ENCODE data around the gene MAPKAP1.

The MAPKAP1 gene

DNA sequence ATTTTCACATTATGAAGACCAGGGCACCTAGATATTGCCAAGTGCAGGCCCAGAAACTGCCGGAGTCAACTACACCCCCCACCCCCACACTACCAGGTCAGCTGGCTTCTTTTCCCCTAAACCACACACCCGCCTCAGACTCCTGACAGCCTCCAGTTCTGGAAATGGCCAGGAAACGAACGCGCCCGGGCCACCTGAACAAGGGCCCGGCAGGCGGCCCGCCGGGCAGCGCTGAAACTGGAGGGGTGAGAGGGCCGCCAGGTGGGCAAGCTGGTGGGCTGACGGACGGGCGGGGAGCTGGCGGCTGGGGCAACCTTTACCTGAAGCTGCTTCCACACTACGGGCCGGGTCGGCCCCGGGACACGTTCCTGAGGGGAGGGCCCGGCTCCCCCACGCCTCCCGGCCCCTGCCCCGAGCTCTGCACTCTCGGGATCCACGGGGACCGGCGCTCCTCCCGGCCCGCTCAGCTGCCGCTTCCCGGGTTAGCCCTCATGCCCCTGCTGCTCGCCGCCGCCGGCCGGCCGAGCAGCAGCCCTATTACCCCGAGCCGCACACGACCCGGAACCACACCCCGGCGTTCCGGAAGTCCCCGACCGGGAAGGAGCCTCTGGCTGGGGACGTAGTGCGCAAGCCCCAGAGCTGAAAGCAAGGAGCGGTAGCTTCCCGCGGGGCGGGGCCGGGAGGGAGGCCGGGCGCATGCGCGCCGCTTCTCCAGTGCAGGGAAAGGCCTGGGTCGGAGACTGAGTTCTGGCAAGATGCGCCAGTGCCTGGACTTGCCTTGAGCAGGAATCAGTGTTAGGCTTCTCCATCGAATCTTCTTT lies at the start of gene MAPKAP1:
Gene MAPKAP1, minus strand, starts transcription at position 558 of the 821 bp plus-strand sequence. CDS start 34,634 bp downstream, outside the sequence.
- DNase-seq, result peak; percentile 93 to 95
- no peak for TF ChIP-seq GATA1 (IDR thresholded peaks at IDR 0.05; ENCODE audit: low read depth, low read length)
- peak; percentile 82 for TF ChIP-seq POLR2A (IDR thresholded peaks at IDR 0.05; ENCODE audit: low read length)

DNA sequence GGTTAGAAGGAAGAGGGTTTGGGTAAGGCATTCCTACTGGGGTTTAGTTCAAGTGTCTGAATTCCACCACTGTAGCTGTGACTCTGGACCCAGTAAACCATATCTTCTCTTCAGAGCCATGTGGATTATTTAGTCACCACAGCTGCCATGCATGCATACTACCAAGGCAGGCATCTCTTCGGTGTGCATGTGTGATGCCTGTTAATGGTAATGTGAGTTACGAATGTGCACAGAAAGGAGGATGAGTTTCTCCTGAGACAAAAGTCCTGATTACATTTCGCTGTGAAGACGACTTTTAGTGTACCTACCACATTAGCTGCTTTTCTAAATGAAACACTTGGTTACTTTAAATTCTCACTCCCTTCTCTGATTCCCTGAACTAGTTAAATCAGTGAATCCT lies 49.5 kb upstream of the MAPKAP1 start:
- no peak for DNase-seq
- TF ChIP-seq GATA1 (IDR thresholded peaks at IDR 0.05; ENCODE audit: low read depth, low read length), result no peak

DNA sequence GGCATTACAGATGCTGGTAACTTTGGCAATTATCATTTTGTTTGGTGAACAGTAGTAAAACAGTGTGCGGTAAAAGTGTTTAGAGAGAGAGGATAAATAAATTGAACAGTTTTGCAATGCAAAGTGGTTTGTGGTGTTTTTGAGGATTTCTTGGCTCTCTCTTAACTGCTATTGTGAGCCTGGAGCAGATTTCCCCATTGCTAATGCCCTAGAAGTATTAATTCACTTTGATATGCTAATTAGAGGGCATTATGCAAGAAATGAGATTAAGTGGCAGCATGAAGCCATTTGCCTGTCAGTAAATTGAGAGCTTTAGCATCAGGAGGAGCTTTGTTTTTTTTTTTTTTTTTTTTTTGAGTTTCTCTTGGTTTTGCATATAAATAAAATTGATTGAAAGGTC lies 48.3 kb upstream of the MAPKAP1 start:
- DNase-seq, result no peak
- no peak for TF ChIP-seq POLR2A (IDR thresholded peaks at IDR 0.05; ENCODE audit: low read length)
- TF ChIP-seq GATA1 (IDR thresholded peaks at IDR 0.05; ENCODE audit: low read depth, low read length), result no peak

DNA sequence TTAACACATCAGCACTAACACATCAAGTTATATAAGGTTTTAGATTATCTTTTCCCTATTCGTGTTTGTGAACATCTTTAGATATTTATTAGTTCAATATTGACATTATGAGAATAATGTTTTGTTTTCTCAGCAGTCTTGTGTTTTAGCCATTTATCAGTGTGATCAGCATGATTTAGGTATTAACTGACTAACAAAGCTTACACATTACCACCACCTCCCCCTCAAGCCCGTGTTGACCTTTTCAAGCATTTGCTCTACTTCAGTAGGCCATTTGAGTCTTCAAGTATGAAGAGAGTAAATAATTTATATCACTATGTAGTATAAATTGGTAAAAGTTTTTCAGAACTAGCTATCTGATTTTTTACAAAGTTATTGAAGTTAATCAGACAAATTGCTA lies 47.1 kb upstream of the MAPKAP1 start:
- no peak for DNase-seq
- TF ChIP-seq GATA1 (IDR thresholded peaks at IDR 0.05; ENCODE audit: low read depth, low read length), result no peak
- no peak for TF ChIP-seq POLR2A (IDR thresholded peaks at IDR 0.05; ENCODE audit: low read length)

DNA sequence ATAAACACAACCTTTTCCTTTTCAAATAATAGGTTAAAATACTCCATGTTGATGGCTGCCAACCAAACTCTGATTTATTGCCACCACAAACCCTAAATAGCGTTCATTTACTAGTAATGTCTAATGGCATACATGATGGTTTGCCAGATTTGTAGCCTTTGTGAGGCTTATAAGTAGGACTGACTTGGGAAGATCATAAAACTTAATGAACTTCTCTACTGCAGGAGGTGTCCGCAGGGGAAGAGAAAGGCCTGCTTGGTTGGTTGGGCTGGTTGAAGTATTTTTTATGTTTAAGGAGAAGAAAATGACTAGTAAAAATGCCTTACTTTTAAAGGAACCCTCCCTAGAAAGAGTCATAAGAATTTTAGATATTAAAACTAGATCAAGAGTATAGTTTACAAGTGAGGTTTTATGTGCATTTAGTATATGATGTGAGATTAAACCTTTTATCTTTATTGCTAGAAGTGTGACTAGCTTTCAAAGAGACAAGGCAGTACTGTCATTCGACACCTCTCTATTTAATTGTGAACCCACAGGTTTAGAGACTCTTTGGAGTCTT lies 45.1 kb upstream of the MAPKAP1 start:
- TF ChIP-seq POLR2A (IDR thresholded peaks at IDR 0.05; ENCODE audit: low read length), result no peak
- no peak for TF ChIP-seq GATA1 (IDR thresholded peaks at IDR 0.05; ENCODE audit: low read depth, low read length)
- DNase-seq, result no peak

DNA sequence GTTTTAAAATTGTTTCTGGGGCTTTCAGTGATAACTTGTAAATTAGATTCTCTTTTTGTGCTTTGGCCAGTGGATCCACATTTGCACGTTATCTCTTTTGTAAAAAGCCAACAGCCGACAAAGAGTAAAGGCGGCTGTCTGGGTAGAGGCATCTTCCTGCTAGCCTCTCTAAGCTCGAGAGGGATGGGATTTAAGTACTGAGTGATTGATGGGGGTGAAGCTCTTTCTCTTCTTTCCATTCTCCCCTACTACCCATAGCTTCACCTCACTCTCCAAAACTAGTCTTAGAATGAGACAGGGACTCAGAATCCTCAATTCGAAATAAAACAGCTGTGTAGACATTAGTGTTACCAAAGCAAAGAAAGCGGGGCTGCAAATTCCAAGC lies 43.6 kb upstream of the MAPKAP1 start:
- DNase-seq, result no peak
- no peak for TF ChIP-seq GATA1 (IDR thresholded peaks at IDR 0.05; ENCODE audit: low read depth, low read length)
- no peak for TF ChIP-seq POLR2A (IDR thresholded peaks at IDR 0.05; ENCODE audit: low read length)

DNA sequence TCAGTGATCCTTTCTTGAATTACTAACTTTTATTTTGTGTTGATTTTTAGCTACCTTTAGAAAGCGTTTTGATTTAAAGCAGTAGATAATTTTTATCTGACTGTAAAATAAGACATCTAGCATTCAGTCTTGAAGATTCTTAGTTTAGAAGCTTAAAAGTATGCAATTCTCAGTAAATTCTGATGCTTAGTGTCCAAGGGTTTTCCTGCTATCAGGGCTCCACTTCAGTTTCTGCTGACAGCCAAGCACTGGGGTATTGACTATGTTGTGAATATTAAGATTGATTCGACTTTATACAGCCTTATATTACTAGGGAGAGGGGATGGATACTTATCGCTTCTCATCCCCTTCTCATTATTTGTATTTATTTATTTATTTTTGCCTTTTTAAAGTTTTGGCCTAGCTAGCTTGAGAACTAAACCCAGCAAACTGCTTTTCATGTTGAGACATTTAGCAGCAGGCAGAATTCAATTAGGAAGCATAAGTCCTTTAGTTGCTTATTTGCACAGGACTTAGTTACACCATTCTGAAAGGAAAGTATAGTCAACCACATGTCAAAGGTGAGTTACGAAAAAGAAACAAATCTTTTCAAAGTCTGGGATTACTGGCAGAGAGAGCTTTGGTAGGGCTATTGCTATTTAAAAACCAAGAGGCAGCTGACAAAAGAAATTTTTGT lies 43.1 kb upstream of the MAPKAP1 start:
- no peak for TF ChIP-seq POLR2A (IDR thresholded peaks at IDR 0.05; ENCODE audit: low read length)
- TF ChIP-seq GATA1 (IDR thresholded peaks at IDR 0.05; ENCODE audit: low read depth, low read length), result no peak
- no peak for DNase-seq

DNA sequence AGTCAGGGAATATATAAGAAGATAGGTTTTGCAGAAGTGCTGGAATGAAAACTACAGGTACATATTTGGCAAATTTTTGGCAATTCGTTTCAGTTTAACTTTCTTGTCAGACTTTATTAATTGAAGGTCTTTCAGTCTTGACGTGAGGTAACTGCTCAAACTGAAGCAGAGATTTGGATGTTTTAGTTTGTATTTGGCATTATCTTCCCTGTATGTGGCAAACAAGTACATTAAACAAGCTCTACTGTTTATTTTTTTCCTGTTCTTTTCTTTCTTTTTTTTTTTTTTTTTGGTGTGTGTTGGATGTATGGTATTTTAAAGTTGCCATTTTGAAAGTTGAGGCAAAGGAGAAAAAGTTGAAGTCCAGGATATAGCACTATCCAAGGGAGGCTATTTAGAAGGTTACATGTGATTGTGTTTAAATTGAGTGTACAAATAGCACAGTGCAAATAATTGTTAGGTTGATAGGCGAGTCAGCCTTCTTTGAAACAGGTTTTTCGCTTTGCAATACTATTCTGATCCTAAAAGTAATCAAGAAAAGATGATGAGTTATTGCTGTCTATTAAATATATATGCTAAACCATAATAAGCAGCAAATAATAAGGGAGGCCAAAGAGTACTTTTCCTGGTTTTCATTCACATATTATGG lies 42.4 kb upstream of the MAPKAP1 start:
- TF ChIP-seq POLR2A (IDR thresholded peaks at IDR 0.05; ENCODE audit: low read length), result no peak
- no peak for TF ChIP-seq GATA1 (IDR thresholded peaks at IDR 0.05; ENCODE audit: low read depth, low read length)
- no peak for DNase-seq

DNA sequence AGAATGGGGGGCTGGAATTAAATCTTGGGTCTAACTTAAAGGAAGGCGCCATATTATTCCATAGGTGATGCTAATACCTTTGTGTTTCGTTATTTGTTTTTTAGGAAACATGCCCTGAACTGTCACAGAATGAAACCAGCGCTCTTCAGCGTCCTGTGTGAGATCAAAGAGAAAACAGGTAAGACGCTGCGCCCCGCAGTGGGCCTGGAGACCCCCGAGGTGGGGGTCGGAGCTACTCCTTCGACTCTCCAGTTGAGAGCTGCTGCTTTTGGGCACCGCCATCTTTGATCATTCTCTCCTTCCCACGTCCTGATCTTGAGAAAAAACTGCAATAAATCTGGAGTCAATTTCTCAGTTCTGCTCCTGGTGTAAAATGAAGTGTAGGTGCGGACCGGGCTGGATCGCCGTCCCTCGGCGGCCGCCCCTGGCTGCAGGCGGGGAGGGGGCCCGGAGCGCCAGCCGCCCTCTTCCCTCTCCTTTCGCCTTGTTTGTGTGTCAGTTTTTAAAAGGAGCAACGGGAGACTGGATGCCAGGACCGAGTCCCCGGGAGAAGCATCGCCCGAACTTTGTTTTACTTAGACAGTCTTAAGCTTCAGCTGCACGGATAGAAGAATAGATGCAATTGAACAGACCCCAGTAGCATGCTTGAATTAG lies 41.6 kb upstream of the MAPKAP1 start:
- peak in 1 of 2 experiments; percentile 31 for DNase-seq
- no peak for TF ChIP-seq POLR2A (IDR thresholded peaks at IDR 0.05; ENCODE audit: low read length)
- no peak for TF ChIP-seq GATA1 (IDR thresholded peaks at IDR 0.05; ENCODE audit: low read depth, low read length)

DNA sequence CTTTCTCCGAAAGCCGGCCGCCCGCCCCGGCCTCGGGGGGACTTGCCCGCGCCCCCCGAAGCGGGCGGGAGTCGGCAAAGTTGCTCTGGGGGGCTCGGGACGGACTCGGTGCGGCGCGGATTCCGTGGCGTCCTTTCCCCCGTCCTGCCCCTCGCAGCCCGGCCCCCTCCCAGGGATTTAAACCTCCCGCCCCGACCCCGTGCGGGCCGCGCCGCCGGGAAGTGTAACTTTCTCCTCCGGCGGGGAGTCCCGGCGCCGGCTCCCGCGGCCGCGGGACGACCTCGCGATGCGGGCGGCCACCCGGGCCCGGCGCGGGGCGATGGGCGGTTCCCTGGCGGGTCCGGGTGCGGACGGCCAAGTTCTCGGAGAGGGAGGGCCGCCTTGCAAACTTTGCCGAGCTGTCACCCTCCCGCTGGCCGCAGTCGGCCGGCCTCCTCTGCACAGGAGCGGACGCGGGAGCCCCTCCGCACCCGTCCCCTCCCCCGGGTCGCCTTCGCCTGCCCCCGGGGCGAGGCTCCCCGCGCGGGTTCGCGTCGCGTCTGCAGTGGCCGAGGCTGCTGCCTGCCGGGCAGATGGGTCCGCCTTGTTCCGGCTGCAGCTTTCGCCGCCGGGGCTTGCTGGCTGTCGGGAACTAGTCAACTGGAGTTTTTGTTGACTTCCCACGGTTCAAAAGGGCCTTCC lies 40.9 kb upstream of the MAPKAP1 start:
- peak; percentile 46 to 64 for DNase-seq

DNA sequence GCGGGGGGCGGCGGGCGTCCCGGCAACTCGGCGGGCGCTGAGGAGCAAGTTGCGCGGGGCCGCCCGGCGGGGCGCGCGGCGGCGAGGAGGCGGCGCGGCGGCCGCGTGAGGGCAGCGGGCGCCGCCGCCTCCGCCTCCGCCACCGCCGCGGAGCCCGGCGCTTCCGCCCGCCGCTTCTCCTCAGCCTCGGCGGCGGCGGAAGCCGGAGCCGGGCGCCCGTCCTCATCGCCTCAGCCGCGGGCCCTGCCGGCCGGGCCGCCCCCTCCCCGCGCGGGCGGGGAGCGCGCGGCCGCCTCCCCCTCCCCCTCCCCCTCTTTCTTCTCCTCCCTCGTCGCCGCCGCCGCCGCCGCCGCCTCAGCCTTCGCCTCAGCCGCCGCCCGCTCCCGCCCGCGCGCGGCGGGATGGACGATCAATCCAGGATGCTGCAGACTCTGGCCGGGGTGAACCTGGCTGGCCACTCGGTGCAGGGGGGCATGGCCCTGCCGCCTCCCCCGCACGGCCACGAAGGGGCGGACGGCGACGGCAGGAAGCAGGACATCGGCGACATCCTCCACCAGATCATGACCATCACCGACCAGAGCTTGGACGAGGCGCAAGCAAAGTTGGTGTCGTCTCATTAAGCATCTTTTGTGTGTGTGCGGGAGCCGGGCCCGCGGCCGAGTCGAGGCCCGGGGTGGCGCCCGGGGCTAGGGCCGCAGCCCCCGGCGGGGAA lies 40.2 kb upstream of the MAPKAP1 start, which contains the start of gene PBX3:
Gene PBX3, plus strand, starts transcription at position 321 of the 712 bp plus-strand sequence.
- peak; percentile 66 to 77 for DNase-seq
- no peak for TF ChIP-seq POLR2A (IDR thresholded peaks at IDR 0.05; ENCODE audit: low read length)

More for the DNA sequence above, 40.9 kb upstream of the MAPKAP1 start:
- TF ChIP-seq POLR2A (IDR thresholded peaks at IDR 0.05; ENCODE audit: low read length) (no peak), GATA1 (IDR thresholded peaks at IDR 0.05; ENCODE audit: low read depth, low read length) (no peak)

DNA sequence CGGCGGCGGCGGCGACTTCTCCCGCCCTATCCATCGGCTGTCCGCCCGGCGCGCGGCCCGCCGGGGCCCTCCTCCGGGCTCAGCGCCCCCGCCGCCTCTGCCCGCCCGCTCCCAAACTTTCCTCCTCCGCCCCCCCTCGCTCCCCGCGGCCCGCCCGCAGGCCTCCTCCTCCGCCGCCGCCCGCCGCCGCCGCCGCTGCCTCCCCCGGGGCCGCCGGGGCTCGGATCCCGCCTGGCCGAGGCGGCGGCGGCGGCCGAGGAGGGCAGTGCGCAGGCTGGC lies 39.7 kb upstream of the MAPKAP1 start:
- no peak for DNase-seq
- TF ChIP-seq GATA1 (IDR thresholded peaks at IDR 0.05; ENCODE audit: low read depth, low read length) (no peak), POLR2A (IDR thresholded peaks at IDR 0.05; ENCODE audit: low read length) (no peak)
